ENCODE results near the gene MYDGF.

The MYDGF gene

GRCh38 chr19:4649392-4650047 is 20.6 kb downstream of the MYDGF start:
- no peak for TF ChIP-seq CTCF (IDR thresholded peaks at IDR 0.05; ENCODE audit: extremely low read depth, insufficient read depth, missing control alignments)
- DNase-seq (ENCODE audit: low spot score) = no peak
- in situ Hi-C loops (cut with MboI; ENCODE audit: low pct_unique_long_range_greater_than_20kb, low sequenced_read_pairs, unreplicated experiment) = no loop called here

- no peak for DNase-seq (ENCODE audit: low spot score)
- TF ChIP-seq CTCF (IDR thresholded peaks at IDR 0.05; ENCODE audit: extremely low read depth, insufficient read depth, missing control alignments) = peak; percentile 34
- in situ Hi-C loops (cut with MboI; ENCODE audit: low pct_unique_long_range_greater_than_20kb, low sequenced_read_pairs, unreplicated experiment) = no loop called here
Observed at GRCh38 chr19:4647676-4648644, 22.2 kb downstream of the MYDGF start.

GRCh38 chr19:4645718-4646117 is 24.4 kb downstream of the MYDGF start:
- DNase-seq (ENCODE audit: low spot score) = no peak
- in situ Hi-C loops (cut with MboI; ENCODE audit: low pct_unique_long_range_greater_than_20kb, low sequenced_read_pairs, unreplicated experiment) = no loop called here
- TF ChIP-seq CTCF (IDR thresholded peaks at IDR 0.05; ENCODE audit: extremely low read depth, insufficient read depth, missing control alignments) = no peak

- no peak for TF ChIP-seq CTCF (IDR thresholded peaks at IDR 0.05; ENCODE audit: extremely low read depth, insufficient read depth, missing control alignments)
- in situ Hi-C loops (cut with MboI; ENCODE audit: low pct_unique_long_range_greater_than_20kb, low sequenced_read_pairs, unreplicated experiment) = no loop called here
- DNase-seq (ENCODE audit: low spot score) = no peak
Observed at GRCh38 chr19:4642625-4643024, 27.5 kb downstream of the MYDGF start.

GRCh38 chr19:4641132-4641531 is 29.0 kb downstream of the MYDGF start:
- TF ChIP-seq CTCF (IDR thresholded peaks at IDR 0.05; ENCODE audit: extremely low read depth, insufficient read depth, missing control alignments) = no peak
- in situ Hi-C loops (cut with MboI; ENCODE audit: low pct_unique_long_range_greater_than_20kb, low sequenced_read_pairs, unreplicated experiment) = no loop called here

GRCh38 chr19:4640247-4641000 is 29.7 kb downstream of the MYDGF start:
- no peak for TF ChIP-seq CTCF (IDR thresholded peaks at IDR 0.05; ENCODE audit: extremely low read depth, insufficient read depth, missing control alignments)
- in situ Hi-C loops (cut with MboI; ENCODE audit: low pct_unique_long_range_greater_than_20kb, low sequenced_read_pairs, unreplicated experiment) = no loop called here
- peak; percentile 44 for DNase-seq (ENCODE audit: low spot score)

More at GRCh38 chr19:4641132-4641531, 29.0 kb downstream of the MYDGF start:
- no peak for DNase-seq (ENCODE audit: low spot score)
